Measurements from ENCODE around the gene PERP.

Gene PERP

DNA sequence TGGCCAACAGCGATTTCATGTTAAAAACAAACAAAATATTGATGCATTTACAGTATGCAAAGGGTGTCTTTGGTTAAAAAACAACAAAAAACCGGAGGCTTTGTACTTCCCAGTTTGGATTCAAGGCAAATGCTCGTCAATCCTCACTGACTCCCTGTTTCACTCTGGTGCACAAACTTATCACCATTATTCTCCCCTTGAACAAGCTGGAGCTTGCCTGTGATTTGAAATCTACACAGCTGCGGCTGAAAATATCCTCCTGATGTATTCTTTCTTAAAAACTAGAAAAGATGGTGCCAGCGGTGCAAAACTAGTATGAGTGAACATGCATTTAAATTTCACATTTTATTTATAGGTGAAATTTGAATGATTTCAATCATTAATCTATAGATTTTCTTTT is 3.3 kb downstream of the PERP start:
- Histone ChIP-seq H3K4me1 (peaks cover 5% of the 10 kb centered on the region), H2AFZ (no peak overlapping the region), H3K4me3 (ENCODE audit: low read depth, low read length) (no peak overlapping the region), H3K36me3 (ENCODE audit: control insufficient read depth, insufficient read depth, low read length) (no peaks in the 10 kb centered on the region), H3K79me2 (no peaks in the 10 kb centered on the region), H3K4me2 (ENCODE audit: low read length) (no peak overlapping the region), H3K27me3 (ENCODE audit: control insufficient read depth, insufficient read depth, low read length) (no peaks in the 10 kb centered on the region), H3K9me3 (ENCODE audit: control insufficient read depth, low read length) (no peaks in the 10 kb centered on the region), H3K27ac (no peak overlapping the region), H3K9ac (no peak overlapping the region)
- TF ChIP-seq, protein P1, sequence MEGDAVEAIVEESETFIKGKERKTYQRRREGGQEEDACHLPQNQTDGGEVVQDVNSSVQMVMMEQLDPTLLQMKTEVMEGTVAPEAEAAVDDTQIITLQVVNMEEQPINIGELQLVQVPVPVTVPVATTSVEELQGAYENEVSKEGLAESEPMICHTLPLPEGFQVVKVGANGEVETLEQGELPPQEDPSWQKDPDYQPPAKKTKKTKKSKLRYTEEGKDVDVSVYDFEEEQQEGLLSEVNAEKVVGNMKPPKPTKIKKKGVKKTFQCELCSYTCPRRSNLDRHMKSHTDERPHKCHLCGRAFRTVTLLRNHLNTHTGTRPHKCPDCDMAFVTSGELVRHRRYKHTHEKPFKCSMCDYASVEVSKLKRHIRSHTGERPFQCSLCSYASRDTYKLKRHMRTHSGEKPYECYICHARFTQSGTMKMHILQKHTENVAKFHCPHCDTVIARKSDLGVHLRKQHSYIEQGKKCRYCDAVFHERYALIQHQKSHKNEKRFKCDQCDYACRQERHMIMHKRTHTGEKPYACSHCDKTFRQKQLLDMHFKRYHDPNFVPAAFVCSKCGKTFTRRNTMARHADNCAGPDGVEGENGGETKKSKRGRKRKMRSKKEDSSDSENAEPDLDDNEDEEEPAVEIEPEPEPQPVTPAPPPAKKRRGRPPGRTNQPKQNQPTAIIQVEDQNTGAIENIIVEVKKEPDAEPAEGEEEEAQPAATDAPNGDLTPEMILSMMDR (IDR thresholded peaks at IDR 0.05): no peak

DNA sequence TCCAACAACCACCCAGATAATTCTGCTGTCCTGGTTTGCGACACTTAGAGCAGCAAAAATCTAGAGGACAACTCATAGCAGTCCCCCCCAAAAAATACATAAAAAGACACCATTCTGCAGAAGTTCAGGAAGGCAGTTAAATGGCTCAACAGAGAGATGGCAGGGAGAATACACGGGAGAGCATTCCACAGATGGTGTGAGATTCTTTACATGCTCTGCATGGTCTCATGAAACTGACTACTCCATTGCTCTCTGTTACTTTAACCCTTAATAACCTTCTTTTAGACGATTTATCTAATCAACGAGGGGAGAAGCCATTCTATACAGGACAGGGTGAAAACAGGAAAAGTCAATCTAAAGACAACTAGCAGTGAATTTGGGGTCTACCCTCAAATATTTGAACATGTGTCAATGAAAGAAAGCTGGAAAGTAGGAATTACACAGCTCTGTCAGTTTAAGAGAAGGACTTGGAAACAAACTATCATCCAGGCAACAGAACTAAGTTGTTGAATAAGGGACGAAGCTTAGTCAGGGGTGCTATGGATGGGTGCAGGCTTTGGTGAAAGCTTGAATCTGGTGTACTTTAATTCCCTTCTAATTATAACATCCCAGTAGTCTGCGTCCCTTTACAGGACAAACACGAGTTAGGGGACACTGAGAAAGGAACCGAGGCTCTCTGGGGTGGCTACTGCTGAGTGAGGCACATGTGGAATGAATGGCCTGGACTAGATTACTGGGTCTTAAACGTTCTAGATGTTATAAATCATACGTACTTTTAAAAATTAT is 5.1 kb downstream of the PERP start:
- Histone ChIP-seq H3K36me3 (ENCODE audit: control insufficient read depth, insufficient read depth, low read length) (no peaks in the 10 kb centered on the region), H3K4me2 (ENCODE audit: low read length) (no peak overlapping the region), H3K4me3 (ENCODE audit: low read depth, low read length) (no peak overlapping the region), H3K79me2 (no peaks in the 10 kb centered on the region), H3K4me1 (peaks cover 5% of the 10 kb centered on the region), H3K27me3 (ENCODE audit: control insufficient read depth, insufficient read depth, low read length) (no peaks in the 10 kb centered on the region), H3K9ac (no peak overlapping the region), H3K27ac (no peak overlapping the region), H2AFZ (no peak overlapping the region), H3K9me3 (ENCODE audit: control insufficient read depth, low read length) (no peaks in the 10 kb centered on the region)
- TF ChIP-seq, protein P1 (IDR thresholded peaks at IDR 0.05): no peak

DNA sequence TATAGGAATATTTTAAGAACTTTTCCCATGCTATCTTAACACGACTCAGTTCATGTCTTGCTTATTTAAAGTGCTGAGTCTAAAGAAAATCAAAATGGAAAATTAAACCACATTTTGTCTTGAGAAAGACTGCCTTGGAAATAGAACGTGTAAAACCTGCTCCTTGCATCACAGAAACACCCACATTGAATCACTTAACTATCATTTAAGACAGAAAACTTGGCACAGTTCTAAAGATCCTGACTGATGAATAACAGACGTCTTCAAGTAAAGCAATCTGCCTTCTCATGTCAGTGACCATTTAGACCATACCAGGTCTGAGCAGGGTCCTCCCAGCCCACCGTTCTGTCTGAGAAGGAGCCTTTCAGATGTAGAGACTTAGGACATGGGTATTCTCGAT is 7.4 kb downstream of the PERP start:
- H3K79me2 ChIP-seq: no peaks in the 10 kb centered on the region
- TF ChIP-seq, protein P1 (IDR thresholded peaks at IDR 0.05): no peak
- no peaks in the 10 kb centered on the region for H3K27me3 ChIP-seq (ENCODE audit: control insufficient read depth, insufficient read depth, low read length)
- H3K27ac ChIP-seq: no peak overlapping the region
- no peak overlapping the region for H3K4me2 ChIP-seq (ENCODE audit: low read length)
- peaks cover 2% of the 10 kb centered on the region for H3K4me1 ChIP-seq
- H3K36me3 ChIP-seq (ENCODE audit: control insufficient read depth, insufficient read depth, low read length): no peaks in the 10 kb centered on the region
- H2AFZ ChIP-seq: no peak overlapping the region
- no peaks in the 10 kb centered on the region for H3K9me3 ChIP-seq (ENCODE audit: control insufficient read depth, low read length)
- no peak overlapping the region for H3K9ac ChIP-seq
- H3K4me3 ChIP-seq (ENCODE audit: low read depth, low read length): no peak overlapping the region

DNA sequence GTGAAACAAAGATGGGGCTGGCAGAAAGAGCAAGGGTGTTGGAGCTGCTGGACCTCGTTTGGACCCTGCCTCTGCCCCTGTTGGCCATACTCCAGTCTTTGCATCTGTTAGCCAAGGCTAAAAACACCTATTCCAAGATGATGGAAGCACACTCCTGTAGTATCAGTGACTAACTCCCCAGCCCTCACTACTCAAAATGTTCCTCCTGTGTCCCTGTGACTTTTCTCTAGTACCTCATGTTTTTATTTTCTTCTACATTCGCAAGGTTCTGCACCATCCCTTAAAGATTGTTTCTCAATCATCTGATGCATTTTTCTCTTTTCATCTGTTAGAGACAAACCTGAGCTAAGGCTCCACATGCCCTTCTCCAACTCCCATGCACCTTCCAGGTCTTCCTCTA is 8.9 kb downstream of the PERP start:
- H3K27me3 ChIP-seq (ENCODE audit: control insufficient read depth, insufficient read depth, low read length): no peaks in the 10 kb centered on the region
- TF ChIP-seq, protein P1 (IDR thresholded peaks at IDR 0.05): no peak
- no peaks in the 10 kb centered on the region for H3K4me1 ChIP-seq
- H3K36me3 ChIP-seq (ENCODE audit: control insufficient read depth, insufficient read depth, low read length): no peaks in the 10 kb centered on the region
- no peak overlapping the region for H2AFZ ChIP-seq
- H3K9ac ChIP-seq: no peak overlapping the region
- no peak overlapping the region for H3K4me2 ChIP-seq (ENCODE audit: low read length)
- H3K79me2 ChIP-seq: no peaks in the 10 kb centered on the region
- H3K9me3 ChIP-seq (ENCODE audit: control insufficient read depth, low read length): no peaks in the 10 kb centered on the region
- no peak overlapping the region for H3K27ac ChIP-seq
- no peak overlapping the region for H3K4me3 ChIP-seq (ENCODE audit: low read depth, low read length)

DNA sequence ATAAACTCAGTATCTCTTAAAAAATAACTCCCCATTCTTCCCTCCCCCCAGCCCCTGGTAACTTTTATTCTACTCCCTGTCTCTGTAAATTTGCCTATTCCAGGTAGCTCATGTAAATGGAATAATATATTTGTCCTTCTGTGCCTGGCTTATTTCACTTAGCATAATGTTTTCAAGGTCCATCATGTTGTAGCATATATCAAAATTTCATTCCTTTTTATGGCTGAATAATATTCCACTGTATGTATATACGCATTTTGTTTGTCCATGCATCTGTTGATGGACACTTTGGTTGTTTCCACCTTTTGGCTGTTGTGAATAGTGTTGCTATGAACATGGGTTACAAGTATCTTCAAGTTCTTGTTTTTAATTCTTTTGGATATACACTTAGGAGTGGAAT is 13.0 kb downstream of the PERP start:
- no peak overlapping the region for H2AFZ ChIP-seq
- TF ChIP-seq, protein P1 (IDR thresholded peaks at IDR 0.05): no peak
- no peaks in the 10 kb centered on the region for H3K27me3 ChIP-seq (ENCODE audit: control insufficient read depth, insufficient read depth, low read length)
- H3K9ac ChIP-seq: no peak overlapping the region
- no peaks in the 10 kb centered on the region for H3K9me3 ChIP-seq (ENCODE audit: control insufficient read depth, low read length)
- no peaks in the 10 kb centered on the region for H3K79me2 ChIP-seq
- no peaks in the 10 kb centered on the region for H3K4me1 ChIP-seq
- no peak overlapping the region for H3K4me3 ChIP-seq (ENCODE audit: low read depth, low read length)
- H3K27ac ChIP-seq: no peak overlapping the region
- no peak overlapping the region for H3K4me2 ChIP-seq (ENCODE audit: low read length)
- no peaks in the 10 kb centered on the region for H3K36me3 ChIP-seq (ENCODE audit: control insufficient read depth, insufficient read depth, low read length)
